ENCODE data around the gene MROH8.
"Not testable (repeated sequence)": the region's sequence is repeated elsewhere in the genome, so short reads cannot be mapped to it uniquely, and the experiment has no call there.

MROH8 gene

DNA sequence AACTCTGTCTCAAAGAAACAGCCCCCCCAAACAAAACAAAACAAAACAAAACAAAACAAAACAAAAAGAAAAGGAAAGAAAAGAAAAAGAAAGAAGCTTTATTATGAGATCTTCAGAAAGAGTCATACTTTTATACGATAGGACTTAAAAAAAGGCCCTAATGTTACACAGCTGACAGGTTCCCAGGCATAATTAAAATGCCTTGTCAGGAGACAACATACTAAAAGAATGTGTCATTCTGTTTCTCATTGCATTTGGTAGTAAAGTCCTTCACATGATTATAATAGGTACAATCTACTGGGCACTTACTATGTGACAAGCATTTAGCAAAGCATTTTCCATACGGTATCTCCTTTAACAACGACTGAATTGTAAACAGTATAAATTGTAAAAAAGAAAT lies 36.6 kb downstream of the MROH8 start:
- TF ChIP-seq, protein P1, sequence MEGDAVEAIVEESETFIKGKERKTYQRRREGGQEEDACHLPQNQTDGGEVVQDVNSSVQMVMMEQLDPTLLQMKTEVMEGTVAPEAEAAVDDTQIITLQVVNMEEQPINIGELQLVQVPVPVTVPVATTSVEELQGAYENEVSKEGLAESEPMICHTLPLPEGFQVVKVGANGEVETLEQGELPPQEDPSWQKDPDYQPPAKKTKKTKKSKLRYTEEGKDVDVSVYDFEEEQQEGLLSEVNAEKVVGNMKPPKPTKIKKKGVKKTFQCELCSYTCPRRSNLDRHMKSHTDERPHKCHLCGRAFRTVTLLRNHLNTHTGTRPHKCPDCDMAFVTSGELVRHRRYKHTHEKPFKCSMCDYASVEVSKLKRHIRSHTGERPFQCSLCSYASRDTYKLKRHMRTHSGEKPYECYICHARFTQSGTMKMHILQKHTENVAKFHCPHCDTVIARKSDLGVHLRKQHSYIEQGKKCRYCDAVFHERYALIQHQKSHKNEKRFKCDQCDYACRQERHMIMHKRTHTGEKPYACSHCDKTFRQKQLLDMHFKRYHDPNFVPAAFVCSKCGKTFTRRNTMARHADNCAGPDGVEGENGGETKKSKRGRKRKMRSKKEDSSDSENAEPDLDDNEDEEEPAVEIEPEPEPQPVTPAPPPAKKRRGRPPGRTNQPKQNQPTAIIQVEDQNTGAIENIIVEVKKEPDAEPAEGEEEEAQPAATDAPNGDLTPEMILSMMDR (IDR thresholded peaks at IDR 0.05; ENCODE audit: borderline replicate concordance, insufficient read depth, low read depth, low read length): no peak
- H3K4me3 ChIP-seq (ENCODE audit: low read depth, low read length): no peak overlapping the region

DNA sequence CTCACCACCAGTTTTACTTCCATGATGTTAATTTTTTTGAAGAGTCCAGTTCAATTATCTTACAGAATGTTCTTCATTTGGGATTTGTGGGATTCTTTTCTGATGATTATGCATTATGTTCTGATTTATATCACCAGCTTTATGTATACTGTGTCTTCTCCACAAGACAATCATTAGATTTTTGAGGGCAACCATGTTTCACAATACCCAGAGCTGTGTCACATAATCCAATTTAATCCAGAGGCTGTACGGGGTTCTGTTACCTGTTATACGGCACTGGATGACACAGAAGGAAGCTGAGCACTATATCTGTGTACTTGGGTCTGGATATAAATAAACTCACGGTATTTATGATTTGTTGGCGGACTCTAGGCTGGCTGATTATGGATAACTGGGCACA lies 41.8 kb downstream of the MROH8 start:
- TF ChIP-seq, protein P1 (IDR thresholded peaks at IDR 0.05; ENCODE audit: borderline replicate concordance, insufficient read depth, low read depth, low read length): no peak

DNA sequence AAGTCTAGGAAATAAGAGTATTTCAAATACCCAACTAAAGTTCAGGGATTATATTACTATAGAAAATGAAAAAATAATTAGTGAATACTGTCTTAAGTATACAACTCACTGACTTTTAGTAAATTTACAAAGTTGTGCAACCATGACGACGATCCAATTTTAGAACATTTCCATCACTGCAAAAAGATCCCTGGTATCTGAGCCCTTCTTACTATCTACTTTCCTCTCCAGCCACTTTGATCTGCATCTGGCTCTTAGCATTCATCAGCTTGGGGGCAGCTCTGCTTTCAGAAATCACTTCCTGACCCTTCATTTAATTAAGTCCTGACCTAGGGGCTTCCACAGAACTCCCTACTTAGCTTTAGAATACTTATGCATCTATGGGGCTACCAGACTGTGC lies 45.4 kb downstream of the MROH8 start:
- TF ChIP-seq, protein P1 (IDR thresholded peaks at IDR 0.05; ENCODE audit: borderline replicate concordance, insufficient read depth, low read depth, low read length): no peak
- no peak overlapping the region for H3K4me3 ChIP-seq (ENCODE audit: low read depth, low read length)

More for the DNA sequence above, 41.8 kb downstream of the MROH8 start:
- H3K4me3 ChIP-seq (ENCODE audit: low read depth, low read length): no peak overlapping the region

DNA sequence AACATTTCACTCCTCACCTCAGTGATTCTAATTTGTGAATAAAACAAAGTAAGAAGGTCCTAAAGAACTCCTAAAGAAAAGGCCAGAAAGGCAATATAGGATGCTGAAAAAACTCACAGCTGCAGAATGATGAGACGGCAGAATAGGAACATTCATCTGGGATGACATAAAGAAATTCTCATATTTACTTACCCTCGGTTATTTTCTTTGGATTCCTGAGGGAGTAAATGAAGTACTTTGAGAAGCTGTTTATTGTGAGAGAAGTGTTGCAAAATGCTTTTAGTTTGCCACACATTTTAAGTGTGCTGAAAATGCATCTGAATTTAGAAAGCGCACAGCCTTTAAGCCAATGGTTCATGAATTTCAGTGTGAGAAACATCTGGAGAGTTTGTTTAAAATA lies 47.9 kb downstream of the MROH8 start:
- TF ChIP-seq, protein P1 (IDR thresholded peaks at IDR 0.05; ENCODE audit: borderline replicate concordance, insufficient read depth, low read depth, low read length): no peak
- no peak overlapping the region for H3K4me3 ChIP-seq (ENCODE audit: low read depth, low read length)

DNA sequence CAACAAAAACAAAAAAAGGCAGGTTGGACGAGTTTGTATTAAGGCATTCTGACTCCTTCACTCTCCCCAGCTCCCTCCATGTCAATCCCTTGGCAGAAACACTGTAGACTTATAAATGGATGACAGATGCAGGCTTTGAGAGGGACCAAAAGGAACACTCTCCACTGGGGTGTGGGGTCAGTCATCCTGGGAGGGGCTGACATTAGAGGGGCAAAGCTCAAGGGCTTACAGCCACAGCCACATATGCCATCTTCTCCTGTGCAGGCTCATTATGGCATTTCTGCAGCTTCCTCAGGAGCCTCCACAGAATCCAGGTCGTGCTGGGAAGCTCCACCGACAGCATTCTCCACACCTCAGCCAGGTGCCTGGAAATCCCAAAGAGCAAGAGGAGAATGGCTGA lies 50.5 kb downstream of the MROH8 start:
- H3K4me3 ChIP-seq (ENCODE audit: low read depth, low read length): no peak overlapping the region
- TF ChIP-seq, protein P1 (IDR thresholded peaks at IDR 0.05; ENCODE audit: borderline replicate concordance, insufficient read depth, low read depth, low read length): no peak

DNA sequence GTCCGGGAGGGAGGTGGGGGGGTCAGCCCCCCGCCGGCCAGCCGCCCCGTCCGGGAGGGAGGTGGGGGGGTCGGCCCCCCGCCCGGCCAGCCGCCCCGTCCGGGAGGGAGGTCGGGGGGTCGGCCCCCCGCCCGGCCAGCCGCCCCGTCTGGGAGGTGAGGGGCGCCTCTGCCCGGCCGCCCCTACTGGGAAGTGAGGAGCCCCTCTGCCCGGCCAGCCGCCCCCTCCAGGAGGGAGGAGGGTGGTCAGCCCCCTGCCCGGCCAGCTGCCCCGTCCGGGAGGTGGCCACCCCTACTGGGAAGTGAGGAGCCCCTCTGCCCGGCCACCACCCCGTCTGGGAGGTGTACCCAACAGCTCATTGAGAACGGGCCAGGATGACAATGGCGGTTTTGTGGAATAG lies 53.1 kb downstream of the MROH8 start:
- H3K4me3 ChIP-seq (ENCODE audit: low read depth, low read length): not testable (repeated sequence)

DNA sequence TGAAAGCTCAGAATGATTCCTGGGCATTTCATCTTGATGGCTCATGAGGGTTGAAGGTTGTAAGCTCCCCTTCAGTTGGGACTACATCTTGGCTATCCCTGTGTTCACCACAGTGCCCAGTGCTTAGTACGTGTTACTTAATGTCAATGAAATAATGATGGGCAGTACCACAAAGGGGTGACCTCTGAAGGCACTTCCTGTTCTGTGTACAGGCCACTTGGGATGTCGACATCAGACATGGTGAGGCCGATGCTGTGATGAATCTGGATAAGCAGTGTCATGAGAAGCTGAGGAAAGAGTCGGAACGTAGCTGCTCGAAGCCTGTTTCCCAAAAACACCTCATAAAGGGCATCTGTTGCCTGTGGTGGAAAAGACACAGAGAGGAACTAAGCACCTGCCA lies 55.9 kb downstream of the MROH8 start:
- TF ChIP-seq, protein P1 (IDR thresholded peaks at IDR 0.05; ENCODE audit: borderline replicate concordance, insufficient read depth, low read depth, low read length): no peak
- H3K4me3 ChIP-seq (ENCODE audit: low read depth, low read length): no peak overlapping the region

DNA sequence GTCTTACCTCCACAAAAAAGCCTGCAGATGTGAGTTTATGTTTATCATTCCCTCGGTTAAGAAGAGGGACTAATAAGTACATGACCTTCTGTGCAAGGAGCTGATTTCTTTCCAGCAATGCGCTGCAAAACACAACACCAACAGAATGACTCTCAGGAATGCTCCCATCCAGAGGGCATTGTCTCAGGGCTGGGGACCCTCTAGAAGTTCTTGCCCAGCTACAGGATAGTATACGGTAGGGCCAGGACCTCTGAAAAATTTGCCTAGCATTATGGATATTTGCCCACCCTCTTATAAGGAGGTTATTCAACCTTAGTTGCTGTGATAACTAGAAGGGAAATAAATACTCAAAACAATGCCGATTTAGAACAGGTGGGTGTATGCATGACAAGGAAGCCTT lies 58.9 kb downstream of the MROH8 start:
- no peak overlapping the region for H3K4me3 ChIP-seq (ENCODE audit: low read depth, low read length)
- TF ChIP-seq, protein P1 (IDR thresholded peaks at IDR 0.05; ENCODE audit: borderline replicate concordance, insufficient read depth, low read depth, low read length): no peak

All from GM12875 (cell line).